Suppressor macrophage treated with lipopolysaccharide for 1 hour (primary cell): Measurements from ENCODE around the gene GALNT4.

ENCODE experiments used
- DNase-seq, 3 donors: peaks; one replicate each; pipeline ENCODE4 v3.0.0-alpha.2; 2020 to 2022

The GALNT4 gene

GRCh38 chr12:89529738-89530137 is 5.1 kb upstream of the GALNT4 start:
- peak; percentile 49 to 78 (median 71) for DNase-seq

GRCh38 chr12:89528434-89528833 is 3.8 kb upstream of the GALNT4 start:
- DNase-seq, result no peak

GRCh38 chr12:89525824-89526770 is 1.5 kb upstream of the GALNT4 start, which contains the start of gene POC1B:
Gene POC1B (minus strand): TSS chr12:89526047. CDS start chr12:89525895, 152 bp downstream.
- DNase-seq, result peak; percentile 75 to 89 (median 77)

GRCh38 chr12:89525305-89525823 is 768 bp upstream of the GALNT4 start:
- peak; percentile 41 to 68 (median 44) for DNase-seq

GRCh38 chr12:89523843-89524540 is 604 bp downstream of the GALNT4 start:
- no peak for DNase-seq

GRCh38 chr12:89523393-89523792 is 1.2 kb downstream of the GALNT4 start:
- no peak for DNase-seq

GRCh38 chr12:89521364-89522223 is 3.0 kb downstream of the GALNT4 start:
- peak in 1 of 3 donors; percentile 22 for DNase-seq

- no peak for DNase-seq
Observed at GRCh38 chr12:89517720-89518119, 6.9 kb downstream of the GALNT4 start.

- no peak for DNase-seq
Observed at GRCh38 chr12:89516633-89517032, 8.0 kb downstream of the GALNT4 start.

- DNase-seq, result peak; percentile 61 to 84 (median 76)
Observed at GRCh38 chr12:89514751-89515150, 9.8 kb downstream of the GALNT4 start.

- DNase-seq, result no peak
Observed at GRCh38 chr12:89513544-89513943, 11.1 kb downstream of the GALNT4 start.

GRCh38 chr12:89507015-89507824 is 17.4 kb downstream of the GALNT4 start:
- no peak for DNase-seq

GRCh38 chr12:89506050-89506449 is 18.5 kb downstream of the GALNT4 start:
- no peak for DNase-seq

- DNase-seq, result no peak
Observed at GRCh38 chr12:89504560-89505346, 19.8 kb downstream of the GALNT4 start.

- DNase-seq, result no peak
Observed at GRCh38 chr12:89501793-89502192, 22.8 kb downstream of the GALNT4 start.

- no peak for DNase-seq
Observed at GRCh38 chr12:89499857-89500256, 24.7 kb downstream of the GALNT4 start.

- DNase-seq, result no peak
Observed at GRCh38 chr12:89497467-89497866, 27.1 kb downstream of the GALNT4 start.

- DNase-seq, result no peak
Observed at GRCh38 chr12:89497005-89497404, 27.6 kb downstream of the GALNT4 start.

GRCh38 chr12:89494411-89495231 is 30.0 kb downstream of the GALNT4 start:
- peak; percentile 68 to 93 (median 76) for DNase-seq
